NCI-H2196 treated with DMSO at 0.1 percent for 48 hours (cell line): ENCODE measurements around the gene SMPD1.

Experiments used
- DNase-seq: peaks from one replicate; lab custom pipeline; 2025; ENCODE audit not compliant: unreplicated experiment; lab: John Stamatoyannopoulos, UW

SMPD1 gene

GRCh38 chr11:6389905-6390717 lies at the start of gene SMPD1:
TSS of gene SMPD1 (plus strand) at chr11:6390474. CDS start at chr11:6390599, 125 bp downstream.
- peak; percentile 82 for DNase-seq

GRCh38 chr11:6345366-6345765 lies 44.9 kb upstream of the SMPD1 start:
- DNase-seq: no peak

GRCh38 chr11:6350043-6350442 lies 40.2 kb upstream of the SMPD1 start:
- DNase-seq: no peak

- no peak for DNase-seq
Measured at GRCh38 chr11:6350486-6350885, 39.8 kb upstream of the SMPD1 start.

GRCh38 chr11:6351782-6352382 lies 38.4 kb upstream of the SMPD1 start:
- no peak for DNase-seq

GRCh38 chr11:6353367-6353987 lies 36.8 kb upstream of the SMPD1 start:
- DNase-seq: peak; percentile 76

GRCh38 chr11:6354651-6355485 lies 35.4 kb upstream of the SMPD1 start:
- DNase-seq: no peak

GRCh38 chr11:6356503-6357055 lies 33.7 kb upstream of the SMPD1 start:
- DNase-seq: no peak

GRCh38 chr11:6357222-6357621 lies 33.1 kb upstream of the SMPD1 start:
- DNase-seq: no peak

GRCh38 chr11:6360183-6360582 lies 30.1 kb upstream of the SMPD1 start:
- DNase-seq: no peak

GRCh38 chr11:6362185-6362872 lies 27.9 kb upstream of the SMPD1 start:
- no peak for DNase-seq

GRCh38 chr11:6362873-6363678 lies 27.2 kb upstream of the SMPD1 start:
- peak; percentile 44 for DNase-seq

GRCh38 chr11:6365659-6366058 lies 24.6 kb upstream of the SMPD1 start:
- no peak for DNase-seq

- no peak for DNase-seq
Measured at GRCh38 chr11:6371825-6372224, 18.4 kb upstream of the SMPD1 start.

- DNase-seq: no peak
Measured at GRCh38 chr11:6377902-6378639, 12.2 kb upstream of the SMPD1 start.

GRCh38 chr11:6378640-6378989 lies 11.7 kb upstream of the SMPD1 start:
- no peak for DNase-seq

GRCh38 chr11:6385046-6385777 lies 5.1 kb upstream of the SMPD1 start:
- DNase-seq: no peak
